GM12873 (cell line): Measurements from ENCODE around the gene CFD.

Experiments
- TF ChIP-seq, protein P1 (sequence below): IDR thresholded peaks from 2 replicates; pipeline ENCODE4 v1.5.1; 2012; ENCODE audit warnings: low read depth, mild to moderate bottlenecking, moderate library complexity, low read length, control low read depth; ENCODE audit not compliant: insufficient read depth; ENCODE audit errors: missing control alignments

The CFD gene

DNA sequence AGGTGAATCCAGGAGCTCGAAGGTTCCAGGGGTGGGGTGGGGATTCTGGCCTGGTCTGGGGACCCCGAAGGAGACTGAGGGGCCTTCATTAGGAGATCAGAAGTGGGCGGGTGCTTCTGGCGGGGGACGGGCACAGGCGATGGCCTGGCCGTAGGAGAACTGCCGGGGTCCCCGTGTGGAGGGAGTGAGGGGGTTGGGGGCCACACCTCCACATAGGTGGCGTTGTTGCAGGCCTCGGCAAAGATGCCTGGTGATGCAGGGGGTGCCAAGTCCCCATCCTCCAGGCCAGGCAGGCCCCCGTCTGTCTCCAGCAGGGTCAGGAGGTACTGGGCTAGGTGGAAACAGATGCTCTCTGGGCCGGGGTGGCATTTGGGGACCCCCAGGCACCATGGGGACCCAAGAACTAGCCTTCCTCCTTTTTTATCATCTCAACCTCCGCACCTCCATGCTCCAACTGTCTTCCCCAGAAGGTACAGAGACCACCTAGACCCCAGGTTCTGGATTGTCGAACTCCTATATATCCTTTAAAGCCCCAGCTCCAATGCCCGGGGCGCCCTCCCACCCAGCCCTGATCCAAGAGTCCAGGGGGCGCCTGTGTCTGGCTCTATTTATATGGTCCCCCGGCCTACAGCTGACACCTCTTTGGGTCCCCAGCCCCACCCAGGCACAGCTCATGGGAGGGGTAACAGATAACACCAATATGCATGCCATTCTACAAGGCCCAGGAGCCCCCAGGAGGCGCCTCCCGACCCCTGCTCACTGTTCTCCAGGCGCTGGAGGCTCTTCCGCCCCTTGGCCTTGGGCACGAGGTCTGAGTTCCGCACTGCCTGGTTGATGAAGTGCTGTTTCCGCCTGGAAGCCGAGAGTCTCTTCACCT lies 42.0 kb downstream of the CFD start:
- TF ChIP-seq, protein P1, sequence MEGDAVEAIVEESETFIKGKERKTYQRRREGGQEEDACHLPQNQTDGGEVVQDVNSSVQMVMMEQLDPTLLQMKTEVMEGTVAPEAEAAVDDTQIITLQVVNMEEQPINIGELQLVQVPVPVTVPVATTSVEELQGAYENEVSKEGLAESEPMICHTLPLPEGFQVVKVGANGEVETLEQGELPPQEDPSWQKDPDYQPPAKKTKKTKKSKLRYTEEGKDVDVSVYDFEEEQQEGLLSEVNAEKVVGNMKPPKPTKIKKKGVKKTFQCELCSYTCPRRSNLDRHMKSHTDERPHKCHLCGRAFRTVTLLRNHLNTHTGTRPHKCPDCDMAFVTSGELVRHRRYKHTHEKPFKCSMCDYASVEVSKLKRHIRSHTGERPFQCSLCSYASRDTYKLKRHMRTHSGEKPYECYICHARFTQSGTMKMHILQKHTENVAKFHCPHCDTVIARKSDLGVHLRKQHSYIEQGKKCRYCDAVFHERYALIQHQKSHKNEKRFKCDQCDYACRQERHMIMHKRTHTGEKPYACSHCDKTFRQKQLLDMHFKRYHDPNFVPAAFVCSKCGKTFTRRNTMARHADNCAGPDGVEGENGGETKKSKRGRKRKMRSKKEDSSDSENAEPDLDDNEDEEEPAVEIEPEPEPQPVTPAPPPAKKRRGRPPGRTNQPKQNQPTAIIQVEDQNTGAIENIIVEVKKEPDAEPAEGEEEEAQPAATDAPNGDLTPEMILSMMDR = no peak

GRCh38 chr19:902093-902370 lies 42.6 kb downstream of the CFD start:
- TF ChIP-seq, protein P1 = no peak

- TF ChIP-seq, protein P1 = no peak
Observed at GRCh38 chr19:902446-903226, 43.2 kb downstream of the CFD start.

GRCh38 chr19:903266-903797 lies 43.9 kb downstream of the CFD start:
- TF ChIP-seq, protein P1 = no peak

DNA sequence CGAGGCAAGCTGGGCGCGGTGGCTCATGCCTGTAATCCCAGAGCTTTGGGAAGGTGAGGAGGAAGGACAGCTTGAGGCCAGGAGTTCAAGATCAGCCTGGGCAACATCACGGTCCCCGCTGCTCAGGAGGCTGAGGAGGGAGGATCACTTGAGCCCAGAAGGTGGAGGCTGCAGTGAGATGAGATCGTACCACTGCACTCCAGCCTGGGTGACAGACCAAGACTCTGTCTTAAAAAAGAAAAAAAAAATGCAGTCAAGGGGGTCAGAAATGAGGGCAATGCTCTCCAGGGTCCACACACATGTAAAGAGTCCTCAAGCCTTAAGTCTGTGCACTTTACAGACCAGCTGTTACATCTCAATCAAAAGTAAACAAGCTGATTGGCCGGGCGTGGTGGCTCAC lies 45.1 kb downstream of the CFD start:
- TF ChIP-seq, protein P1 = no peak

DNA sequence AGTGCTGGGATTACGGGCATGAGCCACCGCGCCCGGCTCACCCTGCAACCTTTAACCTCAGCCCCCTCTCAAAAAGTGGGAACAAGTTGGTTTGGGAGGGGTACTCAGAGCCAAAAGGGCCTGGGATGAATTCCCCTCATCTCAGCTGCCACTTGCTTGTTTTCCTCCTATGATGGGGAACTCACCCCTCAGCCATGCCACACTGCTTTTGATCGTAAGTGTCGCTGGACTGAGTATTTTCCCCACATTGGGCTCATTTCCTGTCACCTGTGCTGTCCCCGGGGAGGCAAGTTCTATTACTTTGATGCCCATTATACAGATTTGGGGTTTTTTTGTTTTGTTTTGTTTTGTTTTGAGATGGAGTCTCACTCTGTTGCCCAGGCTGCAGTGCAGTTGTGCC lies 47.0 kb downstream of the CFD start:
- TF ChIP-seq, protein P1 = no peak

DNA sequence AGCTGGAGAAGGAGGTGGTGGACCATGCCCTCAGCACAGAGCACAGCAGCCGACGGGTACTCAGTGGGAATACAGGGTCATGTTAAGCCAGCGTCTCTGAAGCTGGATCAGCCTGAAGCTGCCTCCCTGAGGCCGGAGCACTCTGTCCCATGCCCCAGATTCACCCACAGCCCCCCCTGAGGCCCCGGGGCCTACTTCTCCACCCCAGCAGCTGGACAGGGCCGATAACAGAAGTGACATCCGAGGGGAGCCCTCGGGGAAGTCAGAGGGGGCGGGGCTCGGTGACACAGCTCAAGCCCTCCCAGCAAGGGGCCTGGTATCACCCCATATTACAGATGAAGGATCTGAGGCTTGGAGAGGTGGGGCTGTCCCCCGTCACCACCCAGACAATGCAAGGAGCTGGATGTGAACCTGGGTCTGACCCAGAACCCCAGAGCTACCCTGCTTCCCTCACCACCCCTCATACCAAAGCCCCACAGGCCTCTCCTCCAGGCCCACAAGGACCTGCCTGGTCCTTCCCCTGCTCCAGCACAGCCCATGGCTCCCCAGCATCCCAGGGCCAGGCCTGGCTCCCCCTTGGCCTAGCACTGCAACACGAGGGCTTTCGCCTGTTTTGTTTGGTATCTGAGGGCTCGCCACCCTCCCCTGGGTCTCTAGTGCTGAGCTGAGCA lies 47.9 kb downstream of the CFD start:
- TF ChIP-seq, protein P1 = no peak
